ENCODE data around the gene NHLH2.

DNA sequence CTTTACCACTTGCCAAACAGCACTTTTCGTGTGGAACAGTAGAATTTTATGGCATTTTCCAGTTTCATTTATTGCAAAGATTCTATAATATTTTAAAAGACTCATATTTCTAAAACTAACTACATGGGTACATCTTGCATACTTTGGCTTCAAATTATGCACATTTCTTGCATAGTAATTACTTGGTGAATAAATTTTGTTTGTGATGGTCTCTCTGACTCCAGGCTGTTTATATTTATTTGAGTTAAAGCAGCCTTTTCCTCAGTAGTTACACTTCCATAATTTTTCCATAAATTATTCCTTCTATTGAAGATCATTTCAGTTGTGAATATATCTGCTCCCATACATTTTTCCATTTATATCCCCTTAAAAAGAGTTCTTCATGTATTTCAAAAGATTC, 6.9 kb upstream of the NHLH2 start:
- no peak for TF ChIP-seq ZBTB7A (IDR thresholded peaks at IDR 0.05; ENCODE audit: low read depth)
- TF ChIP-seq CREB1 (IDR thresholded peaks at IDR 0.05; ENCODE audit: low read depth): no peak
- no peak for TF ChIP-seq REST (IDR thresholded peaks at IDR 0.05; ENCODE audit: low read depth)
